CD14-positive monocyte (primary cell): ENCODE data around the gene TRPM5. TPM values are rescaled to one million over a fixed set of nuclear protein-coding genes. Genes with fewer than 3 reads are reported as not detected.

Experiments used
- DNase-seq, 3 donors: peaks; one replicate each; pipeline ENCODE4 v3.0.0-alpha.2; 2011 to 2022
- H2AFZ ChIP-seq: 2 replicates; pipeline ENCODE4 v1.6.0; 2012; ENCODE audit warnings: mild to moderate bottlenecking, low read depth, low read length, inconsistent platforms; ENCODE audit not compliant: insufficient read depth, poor library complexity, severe bottlenecking
- H3K27ac ChIP-seq, 2 donors: 1 replicate in 1 of 2; 2 replicates in 1 of 2; pipeline ENCODE4 v1.5.1; 2012 to 2013; ENCODE audit warnings: low read length in 2 of 2, control low read depth in 1 of 2, inconsistent platforms in 1 of 2, low read depth in 1 of 2, mild to moderate bottlenecking in 1 of 2
- H3K27me3 ChIP-seq, 2 donors: one replicate each; pipeline versions ENCODE4 v1.6.0 to v1.6.1; 2011 to 2013; ENCODE audit warnings: low read length in 2 of 2; ENCODE audit not compliant: control insufficient read depth in 2 of 2, insufficient read depth in 2 of 2
- H3K36me3 ChIP-seq, 2 donors: replicated peaks in 1 of 2; 1 replicate in 1 of 2; 2 replicates in 1 of 2; pipeline versions ENCODE4 v1.5.1 to v1.6.1; 2012 to 2013; ENCODE audit warnings: low read length in 2 of 2, control low read depth in 1 of 2, inconsistent platforms in 1 of 2, mild to moderate bottlenecking in 1 of 2; ENCODE audit not compliant: insufficient read depth in 2 of 2, control insufficient read depth in 1 of 2
- H3K4me1 ChIP-seq, 2 donors: 1 replicate in 1 of 2; 2 replicates in 1 of 2; pipeline versions ENCODE4 v1.5.1 to v1.6.1; 2012 to 2013; ENCODE audit warnings: low read length in 2 of 2, control low read depth in 1 of 2, inconsistent platforms in 1 of 2, mild to moderate bottlenecking in 1 of 2, moderate library complexity in 1 of 2; ENCODE audit not compliant: insufficient read depth in 2 of 2, control insufficient read depth in 1 of 2
- H3K4me2 ChIP-seq: replicated peaks from 2 replicates; pipeline ENCODE3; 2012; ENCODE audit warnings: low read length, moderate library complexity, mild to moderate bottlenecking; ENCODE audit not compliant: poor library complexity, severe bottlenecking; ENCODE audit errors: extremely low read depth
- H3K4me3 ChIP-seq, 3 experiments: fragments of 200-600 bp in 1 of 3; sonication (generic) in 1 of 3; replicated peaks in 1 of 3; 1 replicate in 2 of 3; 2 replicates in 1 of 3; pipeline ENCODE4 v1.5.1; 2011 to 2013; ENCODE audit warnings: low read length in 3 of 3, mild to moderate bottlenecking in 3 of 3, control low read depth in 2 of 3, low read depth in 2 of 3, inconsistent platforms in 1 of 3, moderate library complexity in 1 of 3
- H3K79me2 ChIP-seq: 2 replicates; pipeline ENCODE4 v1.6.0; 2012; ENCODE audit warnings: mild to moderate bottlenecking, control low read depth, inconsistent platforms, low read length, moderate library complexity; ENCODE audit not compliant: insufficient read depth
- H3K9ac ChIP-seq: 2 replicates; pipeline ENCODE4 v1.6.0; 2017; ENCODE audit warnings: low read length, mild to moderate bottlenecking; ENCODE audit not compliant: insufficient read depth, poor library complexity, severe bottlenecking
- H3K9me3 ChIP-seq, 2 donors: replicated peaks in 1 of 2; 1 replicate in 1 of 2; 2 replicates in 1 of 2; pipeline versions ENCODE4 v1.5.1 to v1.6.1; 2012 to 2013; ENCODE audit warnings: low read length in 2 of 2, control low read depth in 1 of 2; ENCODE audit not compliant: control insufficient read depth in 1 of 2, insufficient read depth in 1 of 2
- H4K20me1 ChIP-seq: 2 replicates; pipeline ENCODE4 v1.6.0; 2012; ENCODE audit warnings: mild to moderate bottlenecking, low read length, control low read depth, moderate library complexity; ENCODE audit not compliant: insufficient read depth
- H3K27ac Mint-ChIP-seq, 7 donors: one replicate each; pipeline ENCODE4 v1.8.0; 2020; ENCODE audit warnings: mild to moderate bottlenecking in 7 of 7, mixed read lengths in 7 of 7, moderate library complexity in 6 of 7, inconsistent platforms in 2 of 7
- H3K27me3 Mint-ChIP-seq, 3 donors: one replicate each; pipeline ENCODE4 v1.8.0; 2021 to 2022; ENCODE audit warnings: low read depth in 3 of 3, mild to moderate bottlenecking in 3 of 3, mixed read lengths in 3 of 3, moderate library complexity in 3 of 3, inconsistent platforms in 1 of 3
- H3K36me3 Mint-ChIP-seq, 2 donors: one replicate each; pipeline ENCODE4 v1.8.0; 2020; ENCODE audit warnings: mixed read lengths in 2 of 2, inconsistent platforms in 1 of 2, mild to moderate bottlenecking in 1 of 2
- H3K4me1 Mint-ChIP-seq: one replicate; pipeline ENCODE4 v1.8.0; 2020; ENCODE audit warnings: mild to moderate bottlenecking, mixed read lengths
- H3K4me3 Mint-ChIP-seq, 2 donors: one replicate each; pipeline ENCODE4 v1.8.0; 2020; ENCODE audit warnings: mild to moderate bottlenecking in 2 of 2, mixed read lengths in 2 of 2, moderate library complexity in 1 of 2
- H3K9me3 Mint-ChIP-seq, 7 donors: one replicate each; pipeline ENCODE4 v1.8.0; 2020 to 2022; ENCODE audit warnings: mixed read lengths in 7 of 7, mild to moderate bottlenecking in 6 of 7, moderate library complexity in 6 of 7, inconsistent platforms in 2 of 7
- CTCF ChIP-seq: fragments of 200-600 bp; IDR thresholded peaks from one replicate; pipeline ENCODE4 v1.8.0; 2022; ENCODE audit warnings: antibody characterized with exemption, mild to moderate bottlenecking
- WGBS: methylation state at CpG from one replicate; pipeline ENCODE4 v1.1.5; 2013; ENCODE audit warnings: missing lambda C conversion rate; ENCODE audit not compliant: insufficient coverage; 5-methylcytosine and 5-hydroxymethylcytosine counted together
- intact Hi-C, 2 donors: fragments of 100-400 bp; cut with micrococcal nuclease; formaldehyde crosslinking; loops; one replicate each; pipeline versions ENCODE4 v1.15.0 to v1.15.1; 2023
- polyA plus RNA-seq, 3 donors: library from polyadenylated mRNA; depleted of rRNA in 1 of 3; unstranded in 2 of 3; stranded (reverse) in 1 of 3; fragments of 300-500 nt in 2 of 3; fragments of >200 nt in 1 of 3; fragmentation: Illumina TruSeq in 2 of 3; gene quantifications; 1 replicate in 2 of 3; 2 replicates in 1 of 3; pipeline ENCODE4 v1.2.3, GENCODE V29; 2012 to 2021

Gene TRPM5
- polyA plus RNA-seq, 3 donors, result 0.03 TPM; not detected in 2

- H3K4me1 ChIP-seq, result peaks cover 21 to 26% of the 10 kb centered on the region in 2 donors
- peak within 1 kb of the TSS; percentile 94 to 95 for H3K27ac ChIP-seq
- H3K9me3 ChIP-seq, result no peaks in the 10 kb centered on the region
- peak within 1 kb of the TSS; percentile 90 for H3K9ac ChIP-seq
- peaks cover 0 to 2% (median 0%) of the 10 kb centered on the region in 3 donors for H3K27me3 Mint-ChIP-seq
- H3K4me1 Mint-ChIP-seq, result peaks cover 18% of the 10 kb centered on the region
- peak within 1 kb of the TSS; percentile 92 for H3K4me2 ChIP-seq
- H3K9me3 Mint-ChIP-seq, result no peaks in the 10 kb centered on the region
- under 1% methylated on average over 64 of the region's 66 CpGs for WGBS
- H3K36me3 ChIP-seq, result peaks cover 22 to 23% of the 10 kb centered on the region in 2 donors
- peak within 1 kb of the TSS; percentile 88 to 98 (median 93) for H3K4me3 ChIP-seq
- peak within 1 kb of the TSS; percentile 84 to 91 for H3K4me3 Mint-ChIP-seq
- peak within 1 kb of the TSS; percentile 89 to 94 (median 92) for H3K27ac Mint-ChIP-seq
- intact Hi-C loops, result loop anchor here (1.0 to 5.0 kb wide), 2 partner anchors 98 to 133 kb away; partner anchors contain the start of gene TSPAN32 (in 1 of the 2)
- peaks cover 17 to 34% of the 10 kb centered on the region in 2 donors for H3K36me3 Mint-ChIP-seq
- peaks cover 32% of the 10 kb centered on the region for H3K79me2 ChIP-seq
- H3K27me3 ChIP-seq, result no peaks in the 10 kb centered on the region
- peaks cover 17% of the 10 kb centered on the region for H4K20me1 ChIP-seq
- peak within 1 kb of the TSS; percentile 78 for H2AFZ ChIP-seq
- peak; percentile 100 for DNase-seq
- TF ChIP-seq CTCF, result peak; percentile 95
Measured at GRCh38 chr11:2400069-2400761, 44.1 kb downstream of the TRPM5 start, which contains the start of gene TSSC4. TSS of gene TSSC4 (plus strand) at chr11:2400750. CDS start at chr11:2402634, 1,884 bp downstream.

DNA sequence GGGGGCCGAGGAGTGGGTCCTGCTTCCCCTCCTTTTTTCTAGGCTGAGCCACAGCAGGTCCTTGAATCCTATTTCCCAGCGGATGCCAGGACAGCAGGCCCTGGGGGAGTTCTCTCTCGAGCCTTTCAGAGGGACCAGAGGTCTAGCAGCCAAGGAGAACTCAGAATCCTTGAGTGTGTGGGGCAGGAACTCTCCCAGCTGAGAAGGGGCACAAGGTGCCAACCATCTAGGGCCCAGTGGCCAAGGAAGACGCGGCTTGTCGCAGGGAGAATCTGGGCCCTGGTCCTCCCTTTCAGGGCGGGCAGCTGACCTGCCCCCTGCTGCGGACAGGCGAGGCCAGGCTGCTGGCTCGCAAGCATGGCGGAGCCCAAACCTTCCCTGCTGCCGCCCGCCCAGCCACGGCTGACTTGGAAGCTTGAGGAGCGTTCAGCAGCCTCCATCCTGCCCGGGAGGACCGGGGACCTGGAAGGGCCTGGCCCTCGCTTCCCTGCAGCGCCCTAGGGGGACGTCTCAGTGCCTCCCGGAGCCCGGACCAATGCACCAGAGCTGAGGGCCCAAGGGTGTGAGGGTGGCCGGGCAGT is 44.7 kb downstream of the TRPM5 start:
- Histone ChIP-seq H3K27ac (peak overlapping the region; percentile 94 to 95), H3K4me3 (peak overlapping the region; percentile 70 to 92 (median 79)), H3K9me3 (no peaks in the 10 kb centered on the region), H4K20me1 (peaks cover 15% of the 10 kb centered on the region), H3K36me3 (peaks cover 22 to 23% of the 10 kb centered on the region in 2 donors), H3K9ac (peak overlapping the region; percentile 88), H3K79me2 (peaks cover 32% of the 10 kb centered on the region), H3K4me2 (peak overlapping the region; percentile 85), H3K4me1 (peaks cover 21 to 26% of the 10 kb centered on the region in 2 donors), H2AFZ (peak overlapping the region; percentile 78), H3K27me3 (no peaks in the 10 kb centered on the region)
- H3K9me3 Mint-ChIP-seq, result no peaks in the 10 kb centered on the region
- H3K4me1 Mint-ChIP-seq, result peaks cover 18% of the 10 kb centered on the region
- no peak for TF ChIP-seq CTCF
- H3K27me3 Mint-ChIP-seq, result peaks cover 0 to 2% (median 0%) of the 10 kb centered on the region in 3 donors
- peak in 2 of 3 donors; percentile 6 to 24 for DNase-seq
- H3K36me3 Mint-ChIP-seq, result peaks cover 16 to 34% of the 10 kb centered on the region in 2 donors
- WGBS, result 31% methylated on average over 23 of the region's 23 CpGs
- peak overlapping the region; percentile 89 to 94 (median 92) for H3K27ac Mint-ChIP-seq
- intact Hi-C loops, result loop anchor here (1.0 to 5.0 kb wide), 2 partner anchors 97 to 132 kb away; partner anchors contain the start of gene TSPAN32 (in 1 of the 2)
- peak overlapping the region; percentile 84 to 88 for H3K4me3 Mint-ChIP-seq
